Measurements from ENCODE around the gene PM20D2. TPM values are rescaled to one million over a fixed set of nuclear protein-coding genes. Genes with fewer than 3 reads are reported as not detected.

Gene PM20D2
- total and polyA plus RNA-seq, 8 donors: 8.6 to 30.8 (median 24.0) TPM

GRCh38 chr6:89111933-89112332 lies 33.9 kb upstream of the PM20D2 start:
- H3K4me1 ChIP-seq: peaks cover 0 to 6% of the 10 kb centered on the region in 2 donors
- H3K27ac ChIP-seq: no peak overlapping the region
- no peak for TF ChIP-seq CTCF (IDR thresholded peaks at IDR 0.05)
- DNase-seq (no peak), ATAC-seq (peak; percentile 37)
- intact Hi-C loops (cut with DNase I): no loop called here
- no peaks in the 10 kb centered on the region for H3K27me3 ChIP-seq
- no peak overlapping the region for H3K4me3 ChIP-seq
- no peaks in the 10 kb centered on the region for H3K9me3 ChIP-seq
- no peaks in the 10 kb centered on the region for H3K36me3 ChIP-seq

- intact Hi-C loops (cut with DNase I): no loop called here
- ATAC-seq: no peak
- Histone ChIP-seq H3K27me3 (no peaks in the 10 kb centered on the region), H3K4me1 (peaks cover 0 to 11% of the 10 kb centered on the region in 2 donors), H3K4me3 (peak overlapping the region in 1 of 2 donors; percentile 64), H3K27ac (no peak overlapping the region), H3K9me3 (no peaks in the 10 kb centered on the region), H3K36me3 (no peaks in the 10 kb centered on the region)
- no peak for TF ChIP-seq CTCF (IDR thresholded peaks at IDR 0.05)
- no peak for DNase-seq
These were observed 29.2 kb upstream of the PM20D2 start for GRCh38 chr6:89116702-89117101.

GRCh38 chr6:89117211-89118108 lies 28.4 kb upstream of the PM20D2 start, which contains the start of gene SRSF12:
Gene SRSF12 (minus strand): TSS chr6:89118071. CDS start chr6:89117887, 184 bp downstream.
- H3K27ac ChIP-seq: no peak within 1 kb of the TSS
- ATAC-seq: peak; percentile 93

GRCh38 chr6:89118931-89119330 lies 26.9 kb upstream of the PM20D2 start:
- Histone ChIP-seq H3K9me3 (no peaks in the 10 kb centered on the region), H3K36me3 (no peaks in the 10 kb centered on the region), H3K4me1 (peaks cover 0 to 11% of the 10 kb centered on the region in 2 donors), H3K4me3 (no peak overlapping the region), H3K27ac (no peak overlapping the region), H3K27me3 (no peaks in the 10 kb centered on the region)
- DNase-seq (peak in 1 of 4 donors; percentile 13), ATAC-seq (no peak)
- TF ChIP-seq CTCF (IDR thresholded peaks at IDR 0.05): no peak
- intact Hi-C loops (cut with DNase I): no loop called here

More at GRCh38 chr6:89117211-89118108, 28.4 kb upstream of the PM20D2 start, which contains the start of gene SRSF12:
- Histone ChIP-seq H3K4me1 (peaks cover 0 to 11% of the 10 kb centered on the region in 2 donors), H3K27me3 (no peaks in the 10 kb centered on the region), H3K36me3 (no peaks in the 10 kb centered on the region), H3K9me3 (no peaks in the 10 kb centered on the region), H3K4me3 (peak within 1 kb of the TSS; percentile 49 to 64)
- DNase-seq: peak; percentile 50 to 93 (median 56)
- no peak for TF ChIP-seq CTCF (IDR thresholded peaks at IDR 0.05)
- intact Hi-C loops (cut with DNase I): no loop called here

- Histone ChIP-seq H3K4me1 (peaks cover 0 to 11% of the 10 kb centered on the region in 2 donors), H3K27ac (no peak overlapping the region), H3K4me3 (no peak overlapping the region), H3K9me3 (no peaks in the 10 kb centered on the region), H3K36me3 (no peaks in the 10 kb centered on the region), H3K27me3 (no peaks in the 10 kb centered on the region)
- TF ChIP-seq CTCF (IDR thresholded peaks at IDR 0.05): no peak
- DNase-seq (no peak), ATAC-seq (no peak)
- intact Hi-C loops (cut with DNase I): no loop called here
These were observed 25.5 kb upstream of the PM20D2 start for GRCh38 chr6:89120371-89120770.
